Inflammatory macrophage (primary cell): ENCODE measurements around the gene HGF.

Experiments used
- DNase-seq, 2 donors: peaks; one replicate each; pipeline ENCODE4 v3.0.0-alpha.2; 2020 to 2022

Gene HGF

GRCh38 chr7:81715984-81716588, 53.8 kb downstream of the HGF start:
- DNase-seq: no peak

- DNase-seq: no peak
These were observed 55.5 kb downstream of the HGF start for GRCh38 chr7:81714306-81714705.

GRCh38 chr7:81710751-81711150, 59.1 kb downstream of the HGF start:
- no peak for DNase-seq

- no peak for DNase-seq
These were observed 60.0 kb downstream of the HGF start for GRCh38 chr7:81709836-81710235.

- no peak for DNase-seq
These were observed 61.9 kb downstream of the HGF start for GRCh38 chr7:81707966-81708365.

- DNase-seq: no peak
These were observed 62.7 kb downstream of the HGF start for GRCh38 chr7:81707196-81707595.

- no peak for DNase-seq
These were observed 64.6 kb downstream of the HGF start for GRCh38 chr7:81705206-81705605.

- DNase-seq: no peak
These were observed 65.3 kb downstream of the HGF start for GRCh38 chr7:81704595-81704994.

- no peak for DNase-seq
These were observed 70.9 kb downstream of the HGF start for GRCh38 chr7:81698965-81699364.

- DNase-seq: no peak
These were observed 75.1 kb downstream of the HGF start for GRCh38 chr7:81694711-81695110.

GRCh38 chr7:81693894-81694293, 76.0 kb downstream of the HGF start:
- DNase-seq: no peak

- no peak for DNase-seq
These were observed 76.8 kb downstream of the HGF start for GRCh38 chr7:81693080-81693479.

GRCh38 chr7:81692146-81692905, 77.5 kb downstream of the HGF start:
- no peak for DNase-seq

- DNase-seq: no peak
These were observed 78.5 kb downstream of the HGF start for GRCh38 chr7:81691199-81691821.

GRCh38 chr7:81690688-81691087, 79.2 kb downstream of the HGF start:
- DNase-seq: no peak

- no peak for DNase-seq
These were observed 79.6 kb downstream of the HGF start for GRCh38 chr7:81690251-81690650.

- DNase-seq: peak in 1 of 2 donors; percentile 20
These were observed 81.0 kb downstream of the HGF start for GRCh38 chr7:81688622-81689411.

GRCh38 chr7:81687062-81687461, 82.8 kb downstream of the HGF start:
- DNase-seq: no peak

GRCh38 chr7:81685270-81685868, 84.5 kb downstream of the HGF start:
- no peak for DNase-seq

GRCh38 chr7:81684514-81685269, 85.2 kb downstream of the HGF start:
- DNase-seq: peak; percentile 72 to 86

- DNase-seq: no peak
These were observed 85.8 kb downstream of the HGF start for GRCh38 chr7:81684033-81684432.

GRCh38 chr7:81682873-81683272, 87.0 kb downstream of the HGF start:
- DNase-seq: no peak
